GM12878 (cell line): Measurements from ENCODE around the gene GPR141. TPM values are rescaled to one million over a fixed set of nuclear protein-coding genes. Genes with fewer than 3 reads are reported as not detected.

ENCODE experiments used
- ATAC-seq: fragments of 200-7000 bp; cut with Tn5 transposase; 3 replicates; pipeline ENCODE4 v1.9.1; 2020; ENCODE audit warnings: mild to moderate bottlenecking, moderate library complexity
- BruUV-seq: library from RNA; stranded (reverse); fragments of 400-500 nt; replicated peaks from 2 replicates; lab custom pipeline; 2021; lab: Mats Ljungman, UMichigan
- CTCF ChIA-PET: fragments of 300-600 bp; sonication (Branson Sonifier 250); formaldehyde crosslinking; extraction: SDS; loops from one replicate; lab custom pipeline; 2021; ENCODE audit warnings: inconsistent platforms; lab: Yijun Ruan, JAX
- POLR2A ChIA-PET: fragments of 350-600 bp; formaldehyde crosslinking; extraction: SDS; loops from one replicate; lab custom pipeline; 2021; ENCODE audit warnings: inconsistent platforms; lab: Charles Lee
- RAD21 ChIA-PET: fragments of 300-600 bp; sonication (Branson Sonifier 250); formaldehyde crosslinking; loops from one replicate; lab custom pipeline; 2023; ENCODE audit warnings: antibody characterized with exemption; ENCODE audit not compliant: unreplicated experiment; lab: Charles Lee
- SMC1A ChIA-PET: fragments of 300-600 bp; sonication (Branson Sonifier 250); formaldehyde crosslinking; loops from one replicate; lab custom pipeline; 2023; ENCODE audit not compliant: unreplicated experiment, uncharacterized antibody; lab: Charles Lee
- DNase-seq: peaks from one replicate; pipeline ENCODE4 v3.0.0-alpha.2; 2011; ENCODE audit warnings: low read depth, low spot score
- FAIRE-seq: peaks from 3 replicates; lab custom pipeline; 2011; peaks lifted over from hg19 to GRCh38; lab: Jason Lieb, UNC
- H2AFZ ChIP-seq: 2 replicates; pipeline ENCODE4 v1.6.0; 2011; ENCODE audit warnings: low read depth, low read length, control low read depth; ENCODE audit not compliant: control insufficient read depth
- H3K27ac ChIP-seq: 2 replicates; pipeline ENCODE4 v1.5.1; 2011; ENCODE audit warnings: control low read depth; ENCODE audit not compliant: control insufficient read depth, insufficient read depth
- H3K27me3 ChIP-seq, 2 experiments: replicated peaks in 1 of 2; 2 replicates each; pipeline versions ENCODE4 v1.6.0 to v1.6.1; 2011; ENCODE audit warnings: low read length in 1 of 2; ENCODE audit not compliant: control insufficient read depth in 2 of 2, insufficient read depth in 2 of 2
- H3K36me3 ChIP-seq, 2 experiments: 2 replicates each; pipeline ENCODE4 v1.5.1; 2011; ENCODE audit warnings: low read length in 1 of 2; ENCODE audit not compliant: control insufficient read depth in 2 of 2, insufficient read depth in 2 of 2
- H3K4me1 ChIP-seq: 2 replicates; pipeline ENCODE4 v1.6.1; 2011; ENCODE audit warnings: mild to moderate bottlenecking, low read length, moderate library complexity, mixed read lengths; ENCODE audit not compliant: control insufficient read depth, insufficient read depth
- H3K4me2 ChIP-seq: 2 replicates; pipeline ENCODE4 v1.6.0; 2011; ENCODE audit warnings: control low read depth; ENCODE audit not compliant: control insufficient read depth, insufficient read depth
- H3K4me3 ChIP-seq: fragments of 200-600 bp; sonication (generic); 2 replicates; pipeline ENCODE4 v1.5.1; 2016
- H3K79me2 ChIP-seq: 2 replicates; pipeline ENCODE4 v1.6.0; 2011; ENCODE audit warnings: low read length; ENCODE audit not compliant: control insufficient read depth, insufficient read depth
- H3K9ac ChIP-seq: 2 replicates; pipeline ENCODE4 v1.8.0; 2011; ENCODE audit warnings: low read length, control low read depth, mixed read lengths; ENCODE audit not compliant: control insufficient read depth, insufficient read depth
- H3K9me3 ChIP-seq: replicated peaks from 3 replicates; pipeline ENCODE4 v1.5.1; 2011; ENCODE audit warnings: mild to moderate bottlenecking, low read length; ENCODE audit not compliant: control insufficient read depth, insufficient read depth
- H4K20me1 ChIP-seq: 2 replicates; pipeline ENCODE4 v1.6.0; 2011; ENCODE audit not compliant: control insufficient read depth, insufficient read depth
- ASH2L ChIP-seq: fragments of 300-600, 200-600 bp; sonication (generic); IDR thresholded peaks from 2 replicates; pipeline ENCODE4 v1.6.1; 2017; ENCODE audit warnings: low read depth, mild to moderate bottlenecking, borderline replicate concordance
- ATF2 ChIP-seq: IDR thresholded peaks from 2 replicates; pipeline ENCODE4 v1.6.1; 2012; ENCODE audit warnings: low read length, inconsistent platforms
- BRCA1 ChIP-seq: IDR thresholded peaks from 2 replicates; pipeline ENCODE4 v1.6.1; 2011; ENCODE audit warnings: low read depth, low read length, improper control_type of control experiment
- E2F4 ChIP-seq: IDR thresholded peaks from 2 replicates; pipeline ENCODE4 v1.6.1; 2012; ENCODE audit warnings: low read depth, low read length, improper control_type of control experiment
- JUND ChIP-seq: IDR thresholded peaks from 2 replicates; pipeline ENCODE4 v1.6.1; 2012; ENCODE audit warnings: low read depth, mild to moderate bottlenecking, low read length, improper control_type of control experiment, moderate library complexity
- KDM1A ChIP-seq: fragments of 200-600 bp; sonication (generic); IDR thresholded peaks from 2 replicates; pipeline ENCODE4 v1.6.1; 2016; ENCODE audit warnings: borderline replicate concordance
- LARP7 ChIP-seq: fragments of 450-650 bp; IDR thresholded peaks from 2 replicates; pipeline ENCODE4 v1.6.1; 2017; ENCODE audit warnings: mild to moderate bottlenecking
- MTA3 ChIP-seq: IDR thresholded peaks from 2 replicates; pipeline ENCODE4 v1.6.1; 2012; ENCODE audit warnings: low read length, inconsistent platforms, borderline replicate concordance
- NKRF ChIP-seq: fragments of 450-650 bp; conservative IDR thresholded peaks from 2 replicates; pipeline ENCODE4 v1.6.1; 2017; ENCODE audit warnings: mild to moderate bottlenecking, moderate library complexity
- SKIL ChIP-seq: fragments of 450-650 bp; IDR thresholded peaks from 2 replicates; pipeline ENCODE4 v1.6.1; 2017; ENCODE audit warnings: mild to moderate bottlenecking, low read depth, inconsistent platforms; ENCODE audit not compliant: poor library complexity, severe bottlenecking
- SRF ChIP-seq, 2 experiments: IDR thresholded peaks; 2 replicates each; pipeline ENCODE4 v1.6.1; 2011; ENCODE audit warnings: low read depth in 2 of 2, low read length in 2 of 2, mild to moderate bottlenecking in 1 of 2, moderate library complexity in 1 of 2
- TCF12 ChIP-seq: IDR thresholded peaks from 2 replicates; pipeline ENCODE4 v1.6.1; 2011; ENCODE audit warnings: low read depth, mild to moderate bottlenecking, low read length
- USF2 ChIP-seq: IDR thresholded peaks from 2 replicates; pipeline ENCODE4 v1.6.1; 2011; ENCODE audit warnings: low read depth, low read length, improper control_type of control experiment, borderline replicate concordance
- ZNF24 ChIP-seq: fragments of 450-650 bp; IDR thresholded peaks from 2 replicates; pipeline ENCODE4 v1.6.1; 2017; ENCODE audit warnings: antibody characterized with exemption, mild to moderate bottlenecking
- ZZZ3 ChIP-seq: IDR thresholded peaks from 2 replicates; pipeline ENCODE4 v1.6.1; 2011; ENCODE audit warnings: low read depth; ENCODE audit not compliant: control insufficient read depth, insufficient read length
- WGBS: methylation state at CpG from one replicate; pipeline ENCODE4 v1.1.6; 2016; ENCODE audit warnings: low lambda C conversion rate; ENCODE audit not compliant: insufficient replicate concordance, insufficient coverage; ENCODE audit errors: missing lambda C conversion rate; 5-methylcytosine and 5-hydroxymethylcytosine counted together
- in situ Hi-C: fragments of 300-500 bp; cut with MboI; formaldehyde crosslinking; loops from 9 replicates; pipeline ENCODE4 v1.14.3; 2018; ENCODE audit warnings: mixed read lengths
- intact Hi-C: fragments of 100-400 bp; cut with micrococcal nuclease; formaldehyde crosslinking; loops from one replicate; pipeline ENCODE4 v1.14.2; 2022; ENCODE audit not compliant: unreplicated experiment
- polyA plus RNA-seq, 11 experiments: library from polyadenylated mRNA; depleted of rRNA in 4 of 11; unstranded in 6 of 11; stranded (reverse) in 5 of 11; fragments of >200 nt; fragmentation: Nextera tagmentation in 4 of 11; fragmentation: Illumina TruSeq in 1 of 11; extraction: Ambion mirVana in 4 of 11; extraction: Trizol in 1 of 11; gene quantifications; 1 replicate in 1 of 11; 2 replicates in 10 of 11; pipeline versions ENCODE4 v1.2.1 to v1.2.3, GENCODE V29; 2011 to 2016; ENCODE audit warnings: inconsistent platforms in 2 of 11, missing spikeins in 2 of 11, low read depth in 1 of 11
- total RNA-seq, 4 experiments: library from RNA; depleted of rRNA in 3 of 4; stranded (reverse); fragments of >200 nt in 3 of 4; fragmentation: Illumina TruSeq in 1 of 4; extraction: Trizol in 1 of 4; gene quantifications; 2 replicates each; pipeline versions ENCODE4 v1.2.1 to v1.2.3, GENCODE V29; 2013 to 2021

The GPR141 gene
- total and polyA plus RNA-seq, 10 of the 15 experiments (the other 5 are each of a cell fraction or from before 2014, with no cell fraction given) = 0.56 to 3.9 (median 1.2) TPM

GRCh38 chr7:37663693-37664092 is 19.9 kb upstream of the GPR141 start:
- Histone ChIP-seq H3K79me2 (no peaks in the 10 kb centered on the region), H3K36me3 (no peaks in the 10 kb centered on the region), H3K4me1 (no peaks in the 10 kb centered on the region), H3K9me3 (no peaks in the 10 kb centered on the region), H4K20me1 (no peaks in the 10 kb centered on the region), H3K27me3 (no peaks in the 10 kb centered on the region), H3K4me3 (no peak overlapping the region), H2AFZ (peak overlapping the region; percentile 19; the same call in 1 of the 2 replicates), H3K27ac (no peak overlapping the region), H3K9ac (no peak overlapping the region), H3K4me2 (no peak overlapping the region)
- BruUV-seq = no TSS peak
- intact Hi-C loops = no loop called here
- ATAC-seq (no peak), FAIRE-seq (no peak), DNase-seq (no peak)
- ChIA-PET POLR2A (no interaction called here), SMC1A (no interaction called here), CTCF (interaction anchor here (1.2 kb wide), 1 partner anchor 9 kb away, joined by 3 read pairs; no protein-coding TSS in a partner anchor), RAD21 (no interaction called here)
- WGBS = 29% methylated on average over 4 of the region's 4 CpGs
- in situ Hi-C loops = no loop called here
- TF ChIP-seq NKRF (no peak), TCF12 (no peak), ZNF24 (no peak), E2F4 (no peak), USF2 (no peak), LARP7 (no peak), BRCA1 (no peak), SKIL (no peak), KDM1A (no peak), MTA3 (no peak), ZZZ3 (no peak), ASH2L (no peak), ATF2 (no peak), JUND (no peak), SRF (IDR thresholded peaks at IDR 0.05; ENCODE audit: low read depth in 2 of 2, low read length in 2 of 2) (no peak)
